ENCODE results near the gene NABP2.

DNA sequence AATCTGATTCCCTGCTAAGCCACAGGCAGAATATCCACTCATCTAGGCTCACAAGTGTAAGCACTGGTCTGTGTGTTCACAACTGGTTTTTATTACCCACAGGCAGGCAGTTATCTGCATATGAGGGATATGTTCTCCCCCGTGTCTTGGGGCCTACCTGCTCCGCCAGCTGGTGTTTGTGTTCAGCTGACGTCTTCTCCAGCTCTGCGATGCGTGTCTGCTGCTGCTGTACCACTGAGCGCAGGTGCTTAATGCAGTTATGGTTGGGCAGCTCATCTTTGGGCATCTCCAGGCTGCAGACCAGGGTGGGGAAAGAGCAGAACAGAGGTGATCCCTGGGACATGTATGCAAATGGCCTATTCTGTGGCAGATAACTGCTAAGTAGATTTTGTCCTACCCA is 16.1 kb upstream of the NABP2 start:
- peak in 2 of 3 donors; percentile 53 to 64 for TF ChIP-seq POLR2AphosphoS5 (IDR thresholded peaks at IDR 0.05)
- TF ChIP-seq, protein P1, sequence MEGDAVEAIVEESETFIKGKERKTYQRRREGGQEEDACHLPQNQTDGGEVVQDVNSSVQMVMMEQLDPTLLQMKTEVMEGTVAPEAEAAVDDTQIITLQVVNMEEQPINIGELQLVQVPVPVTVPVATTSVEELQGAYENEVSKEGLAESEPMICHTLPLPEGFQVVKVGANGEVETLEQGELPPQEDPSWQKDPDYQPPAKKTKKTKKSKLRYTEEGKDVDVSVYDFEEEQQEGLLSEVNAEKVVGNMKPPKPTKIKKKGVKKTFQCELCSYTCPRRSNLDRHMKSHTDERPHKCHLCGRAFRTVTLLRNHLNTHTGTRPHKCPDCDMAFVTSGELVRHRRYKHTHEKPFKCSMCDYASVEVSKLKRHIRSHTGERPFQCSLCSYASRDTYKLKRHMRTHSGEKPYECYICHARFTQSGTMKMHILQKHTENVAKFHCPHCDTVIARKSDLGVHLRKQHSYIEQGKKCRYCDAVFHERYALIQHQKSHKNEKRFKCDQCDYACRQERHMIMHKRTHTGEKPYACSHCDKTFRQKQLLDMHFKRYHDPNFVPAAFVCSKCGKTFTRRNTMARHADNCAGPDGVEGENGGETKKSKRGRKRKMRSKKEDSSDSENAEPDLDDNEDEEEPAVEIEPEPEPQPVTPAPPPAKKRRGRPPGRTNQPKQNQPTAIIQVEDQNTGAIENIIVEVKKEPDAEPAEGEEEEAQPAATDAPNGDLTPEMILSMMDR (IDR thresholded peaks at IDR 0.05 in 8 of 11, conservative IDR thresholded peaks at IDR 0.05 in 3 of 11) = no peak
- no peak for TF ChIP-seq POLR2A (IDR thresholded peaks at IDR 0.05)
